Gastrocnemius medialis (tissue), 4 donors: ENCODE measurements around the gene ZNF681. TPM values are rescaled to one million over a fixed set of nuclear protein-coding genes. Genes with fewer than 3 reads are reported as not detected.

Source experiments
- ATAC-seq, 2 donors: fragments of 150-250 bp; one replicate each; pipeline ENCODE4 v1.9.1; 2016
- DNase-seq, 2 donors: peaks; one replicate each; pipeline ENCODE4 v3.0.0-alpha.2; 2019
- H3K27ac ChIP-seq, 4 donors: fragments of 200-600 bp; sonication (generic); 1 replicate in 1 of 4; 2 replicates in 3 of 4; pipeline ENCODE4 v1.5.1; 2016 to 2018; ENCODE audit warnings: mild to moderate bottlenecking in 2 of 4, moderate library complexity in 1 of 4
- H3K27me3 ChIP-seq, 3 donors: fragments of 200-600 bp; sonication (generic) in 2 of 3; 1 replicate in 1 of 3; 2 replicates in 2 of 3; pipeline versions ENCODE4 v1.5.1 to v1.6.0; 2016 to 2019; ENCODE audit warnings: mild to moderate bottlenecking in 1 of 3, moderate library complexity in 1 of 3
- H3K36me3 ChIP-seq, 2 donors: fragments of 200-600 bp; sonication (generic) in 1 of 2; one replicate each; pipeline ENCODE4 v1.5.1; 2017 to 2018
- H3K4me1 ChIP-seq, 2 donors: fragments of 200-600 bp; sonication (generic) in 1 of 2; one replicate each; pipeline ENCODE4 v1.5.1; 2016 to 2017; ENCODE audit warnings: mild to moderate bottlenecking in 2 of 2
- H3K4me3 ChIP-seq, 4 donors: fragments of 200-600 bp; sonication (generic) in 3 of 4; 1 replicate in 1 of 4; 2 replicates in 3 of 4; pipeline ENCODE4 v1.5.1; 2016 to 2019; ENCODE audit warnings: mild to moderate bottlenecking in 2 of 4
- H3K9me3 ChIP-seq, 3 donors: fragments of 200-600 bp; sonication (generic) in 2 of 3; 1 replicate in 1 of 3; 2 replicates in 2 of 3; pipeline ENCODE4 v1.5.1; 2016 to 2019
- POLR2A ChIP-seq, 2 donors: fragments of 450-650 bp; IDR thresholded peaks; one replicate each; pipeline ENCODE4 v1.6.1; 2017; ENCODE audit warnings: antibody characterized with exemption in 2 of 2, mild to moderate bottlenecking in 2 of 2, moderate library complexity in 2 of 2
- in situ Hi-C, 4 donors: fragments of 200-750 bp; cut with MboI; loops; one replicate each; pipeline versions ENCODE4 v1.15.0 to v1.8.0; 2017; ENCODE audit warnings: low sequenced_read_pairs in 4 of 4
- intact Hi-C: fragments of 100-400 bp; cut with DNase I; formaldehyde crosslinking; loops from one replicate; pipeline ENCODE4 v1.15.1; 2023; ENCODE audit warnings: low total_unique reads
- total RNA-seq, 4 donors: library from RNA; depleted of rRNA; stranded (reverse); fragments of >200 nt; gene quantifications; one replicate each; pipeline versions ENCODE4 v1.1.0 to v1.2.3, GENCODE V29; 2016
- TF ChIP-seq, protein P1 (sequence below), 5 experiments: fragments of 450-650 bp in 3 of 5; fragments of 200-600 bp in 2 of 5; sonication (generic) in 2 of 5; IDR thresholded peaks in 4 of 5; conservative IDR thresholded peaks in 1 of 5; 1 replicate in 4 of 5; 2 replicates in 1 of 5; pipeline ENCODE4 v1.5.1; 2016 to 2019; ENCODE audit warnings: antibody characterized with exemption in 5 of 5, mild to moderate bottlenecking in 3 of 5, moderate library complexity in 3 of 5

The ZNF681 gene
- total RNA-seq, 4 donors from 2014 or later = 0.07 to 0.25 (median 0.19) TPM

DNA sequence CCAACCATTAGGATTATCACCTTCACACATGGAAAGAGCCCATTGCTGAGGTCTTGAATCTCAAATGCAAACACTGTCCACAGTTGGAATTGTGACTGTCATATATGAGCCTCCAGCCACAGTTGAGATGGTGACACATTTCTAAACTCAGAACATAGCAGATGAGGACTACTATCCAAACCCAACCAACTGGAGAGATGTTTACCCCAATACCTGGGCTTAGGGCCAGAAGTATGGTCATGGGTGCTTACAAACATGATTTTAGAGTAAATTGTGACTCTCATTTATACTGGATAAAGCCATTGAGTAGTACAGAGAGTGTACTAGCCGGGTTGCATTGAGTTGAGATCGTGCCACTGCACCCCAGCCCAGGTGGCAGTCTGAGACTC is 14.0 kb upstream of the ZNF681 start:
- Histone ChIP-seq H3K4me3 (no peak overlapping the region), H3K27ac (no peak overlapping the region), H3K4me1 (no peaks in the 10 kb centered on the region), H3K27me3 (no peaks in the 10 kb centered on the region), H3K36me3 (no peaks in the 10 kb centered on the region), H3K9me3 (no peaks in the 10 kb centered on the region)
- TF ChIP-seq, protein P1, sequence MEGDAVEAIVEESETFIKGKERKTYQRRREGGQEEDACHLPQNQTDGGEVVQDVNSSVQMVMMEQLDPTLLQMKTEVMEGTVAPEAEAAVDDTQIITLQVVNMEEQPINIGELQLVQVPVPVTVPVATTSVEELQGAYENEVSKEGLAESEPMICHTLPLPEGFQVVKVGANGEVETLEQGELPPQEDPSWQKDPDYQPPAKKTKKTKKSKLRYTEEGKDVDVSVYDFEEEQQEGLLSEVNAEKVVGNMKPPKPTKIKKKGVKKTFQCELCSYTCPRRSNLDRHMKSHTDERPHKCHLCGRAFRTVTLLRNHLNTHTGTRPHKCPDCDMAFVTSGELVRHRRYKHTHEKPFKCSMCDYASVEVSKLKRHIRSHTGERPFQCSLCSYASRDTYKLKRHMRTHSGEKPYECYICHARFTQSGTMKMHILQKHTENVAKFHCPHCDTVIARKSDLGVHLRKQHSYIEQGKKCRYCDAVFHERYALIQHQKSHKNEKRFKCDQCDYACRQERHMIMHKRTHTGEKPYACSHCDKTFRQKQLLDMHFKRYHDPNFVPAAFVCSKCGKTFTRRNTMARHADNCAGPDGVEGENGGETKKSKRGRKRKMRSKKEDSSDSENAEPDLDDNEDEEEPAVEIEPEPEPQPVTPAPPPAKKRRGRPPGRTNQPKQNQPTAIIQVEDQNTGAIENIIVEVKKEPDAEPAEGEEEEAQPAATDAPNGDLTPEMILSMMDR (IDR thresholded peaks at IDR 0.05 in 4 of 5, conservative IDR thresholded peaks at IDR 0.05 in 1 of 5) = no peak
- no peak for TF ChIP-seq POLR2A (IDR thresholded peaks at IDR 0.05)
- intact Hi-C loops (no loop called here), in situ Hi-C loops (no loop called here)
- no peak for ATAC-seq
- DNase-seq = no peak

DNA sequence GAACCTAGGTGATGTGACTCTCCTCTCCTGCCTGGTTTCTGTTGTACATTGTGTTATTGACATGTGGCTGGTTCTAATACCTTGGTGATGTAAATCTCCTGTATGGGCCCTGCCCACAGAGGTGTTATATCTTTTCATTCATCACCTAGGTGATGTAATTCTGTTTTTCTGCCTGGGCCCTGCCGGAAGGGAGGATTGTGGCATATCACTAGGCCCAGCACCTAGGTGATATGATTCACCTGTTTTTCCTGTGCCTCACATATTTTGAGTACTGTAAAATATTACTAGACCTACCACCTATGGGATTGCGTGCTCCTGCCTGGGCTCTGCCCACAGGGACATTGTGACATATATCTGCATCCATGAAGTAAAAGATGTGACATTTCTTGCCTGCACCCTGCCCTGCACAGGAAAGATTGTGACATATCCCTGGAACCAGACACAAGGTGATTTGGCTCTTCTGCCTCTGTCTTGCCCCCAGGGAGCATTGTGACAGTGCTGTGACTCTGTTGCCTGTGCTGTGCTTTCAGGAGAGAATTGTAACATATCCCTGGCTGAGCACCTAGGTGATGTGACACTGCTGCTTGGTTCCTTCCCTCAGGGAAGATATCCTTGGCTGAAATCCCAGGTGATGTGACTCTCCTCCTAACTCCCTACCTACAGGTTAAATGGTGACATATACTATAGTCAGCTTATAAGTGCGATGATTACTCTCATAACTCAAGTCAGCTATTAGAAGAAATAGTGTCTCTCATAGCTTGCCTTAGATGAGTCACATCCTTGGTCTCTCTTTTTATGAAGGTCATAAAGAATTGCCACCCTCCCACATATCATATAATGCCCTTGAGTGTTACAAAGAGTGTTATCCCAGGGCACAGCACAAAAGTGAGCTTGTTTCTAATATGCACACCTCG is 13.3 kb upstream of the ZNF681 start:
- no peak overlapping the region for H3K4me3 ChIP-seq
- H3K9me3 ChIP-seq = no peaks in the 10 kb centered on the region
- no peak for DNase-seq
- no peak for ATAC-seq
- in situ Hi-C loops (no loop called here), intact Hi-C loops (no loop called here)
- H3K27me3 ChIP-seq = no peaks in the 10 kb centered on the region
- H3K36me3 ChIP-seq = no peaks in the 10 kb centered on the region
- TF ChIP-seq, protein P1 (IDR thresholded peaks at IDR 0.05 in 4 of 5, conservative IDR thresholded peaks at IDR 0.05 in 1 of 5) = no peak
- no peak for TF ChIP-seq POLR2A (IDR thresholded peaks at IDR 0.05)
- H3K27ac ChIP-seq = no peak overlapping the region
- no peaks in the 10 kb centered on the region for H3K4me1 ChIP-seq

DNA sequence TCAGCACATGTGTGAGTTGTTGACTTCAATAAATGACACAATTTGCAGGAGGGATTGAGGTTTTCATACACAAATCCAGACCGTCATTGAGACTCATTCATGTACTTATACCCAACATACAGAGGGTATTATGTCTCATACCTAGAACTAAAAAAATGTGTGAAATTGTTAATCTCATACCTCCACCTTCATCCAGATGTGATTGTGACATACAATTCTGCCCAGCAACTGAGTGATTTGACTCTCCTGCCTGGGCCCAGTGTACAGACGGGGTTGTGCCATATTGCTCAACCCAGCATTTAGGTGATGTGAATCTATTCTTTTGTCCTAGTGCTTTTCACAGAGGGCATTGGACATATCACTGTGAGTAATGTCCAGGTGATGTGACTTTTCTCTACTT is 12.6 kb upstream of the ZNF681 start:
- in situ Hi-C loops (no loop called here), intact Hi-C loops (no loop called here)
- H3K4me3 ChIP-seq = no peak overlapping the region
- ATAC-seq = no peak
- no peak for DNase-seq
- H3K4me1 ChIP-seq = no peaks in the 10 kb centered on the region
- no peaks in the 10 kb centered on the region for H3K9me3 ChIP-seq
- H3K36me3 ChIP-seq = no peaks in the 10 kb centered on the region
- H3K27ac ChIP-seq = no peak overlapping the region
- TF ChIP-seq, protein P1 (IDR thresholded peaks at IDR 0.05 in 4 of 5, conservative IDR thresholded peaks at IDR 0.05 in 1 of 5) = no peak
- no peak for TF ChIP-seq POLR2A (IDR thresholded peaks at IDR 0.05)
- no peaks in the 10 kb centered on the region for H3K27me3 ChIP-seq

DNA sequence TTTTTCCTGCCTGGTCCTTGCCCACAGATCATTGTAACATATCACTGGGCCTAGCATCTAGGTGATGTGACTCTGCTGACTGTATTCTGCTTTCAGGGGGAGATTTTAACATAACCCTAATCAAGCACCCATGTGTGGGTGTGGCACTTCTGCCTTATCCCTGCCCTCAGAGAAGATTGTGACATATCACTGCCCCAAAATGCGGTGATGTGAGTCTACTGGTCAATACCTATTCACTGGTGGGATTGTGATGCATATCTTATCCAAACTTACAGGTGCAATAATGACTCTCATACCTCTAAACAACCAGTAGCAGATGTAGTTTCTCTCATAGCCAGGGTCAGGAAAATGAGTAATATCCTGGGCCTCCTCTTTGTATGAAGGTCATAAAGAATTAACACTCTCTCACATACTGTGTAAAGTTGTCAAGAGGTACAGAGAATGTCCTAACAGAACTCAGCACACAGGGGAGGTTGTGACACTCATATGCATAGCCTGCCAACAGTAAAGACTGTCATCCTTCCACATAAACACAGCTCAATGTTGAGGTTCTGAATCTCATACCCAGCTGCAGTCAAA is 12.1 kb upstream of the ZNF681 start:
- Histone ChIP-seq H3K4me1 (no peaks in the 10 kb centered on the region), H3K4me3 (no peak overlapping the region), H3K36me3 (no peaks in the 10 kb centered on the region), H3K27ac (no peak overlapping the region), H3K27me3 (no peaks in the 10 kb centered on the region), H3K9me3 (no peaks in the 10 kb centered on the region)
- ATAC-seq (no peak), DNase-seq (no peak)
- intact Hi-C loops = no loop called here
- in situ Hi-C loops = no loop called here
- TF ChIP-seq, protein P1 (IDR thresholded peaks at IDR 0.05 in 4 of 5, conservative IDR thresholded peaks at IDR 0.05 in 1 of 5) = no peak
- TF ChIP-seq POLR2A (IDR thresholded peaks at IDR 0.05) = no peak
